Femur (tissue), 1 donor: ENCODE data around the gene SEMA3E.
A peak's percentile ranks its signal among the peaks of the same experiment; 100 is the strongest.
"Not testable (repeated sequence)": the region's sequence is repeated elsewhere in the genome, so short reads cannot be mapped to it uniquely, and the experiment has no call there.

Experiments
- DNase-seq: peaks from one replicate; pipeline ENCODE4 v3.0.0-alpha.2; 2017

Gene SEMA3E

DNA sequence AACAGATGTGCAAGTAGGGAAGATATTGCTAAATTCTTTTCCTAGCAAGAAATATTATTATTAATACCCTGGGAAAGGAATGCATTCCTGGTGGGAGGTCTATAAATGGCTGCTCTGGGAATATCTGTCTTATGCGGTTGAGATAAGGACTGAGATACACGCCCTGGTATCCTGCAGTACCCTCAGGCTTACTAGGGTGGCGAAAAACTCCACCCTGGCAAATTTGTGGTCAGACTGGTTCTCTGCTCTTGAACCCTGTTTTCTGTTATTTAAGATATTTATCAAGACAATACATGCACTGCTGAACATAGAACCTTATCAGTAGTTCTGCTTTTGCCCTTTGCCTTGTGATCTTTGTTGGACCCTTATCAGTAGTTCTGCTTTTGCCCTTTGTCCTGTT is 96.4 kb downstream of the SEMA3E start:
- not testable (repeated sequence) for DNase-seq

DNA sequence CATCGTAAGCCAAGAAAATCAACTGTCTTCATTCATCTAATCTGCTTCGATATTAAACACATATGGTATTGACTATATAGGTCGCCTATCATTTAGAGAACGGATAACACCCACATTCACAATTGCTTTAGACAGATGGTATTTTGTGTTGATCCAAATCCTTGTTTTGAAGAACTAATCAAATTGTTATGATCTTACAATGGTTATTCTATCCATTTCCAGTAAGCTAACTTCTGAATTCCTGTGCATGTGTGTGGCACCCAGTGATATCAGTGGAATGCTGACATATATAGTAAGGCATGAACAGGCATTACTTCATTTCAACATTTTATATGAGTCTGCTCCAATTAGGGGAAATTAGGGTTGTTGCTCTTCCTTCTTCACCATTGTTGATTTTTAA is 98.8 kb downstream of the SEMA3E start:
- DNase-seq, result no peak

DNA sequence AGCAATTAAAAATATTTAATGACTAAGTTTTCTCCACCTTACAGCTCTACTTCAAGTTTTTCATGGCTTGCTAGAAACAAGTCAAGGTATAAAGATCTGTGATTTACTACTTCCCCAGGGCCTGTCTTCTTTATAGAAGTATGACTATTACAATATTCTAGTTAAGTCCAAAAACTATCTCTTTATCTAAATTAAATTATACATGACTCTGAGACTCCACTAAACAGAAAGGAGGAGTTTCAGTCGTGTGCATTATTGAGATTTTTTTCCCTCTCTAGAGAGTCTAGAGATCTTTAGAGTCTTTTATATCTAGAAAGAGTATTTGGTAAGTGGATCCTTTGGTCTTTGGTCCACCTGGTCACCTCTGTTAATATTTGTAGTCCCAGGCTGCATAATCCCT is 100.7 kb downstream of the SEMA3E start:
- no peak for DNase-seq

DNA sequence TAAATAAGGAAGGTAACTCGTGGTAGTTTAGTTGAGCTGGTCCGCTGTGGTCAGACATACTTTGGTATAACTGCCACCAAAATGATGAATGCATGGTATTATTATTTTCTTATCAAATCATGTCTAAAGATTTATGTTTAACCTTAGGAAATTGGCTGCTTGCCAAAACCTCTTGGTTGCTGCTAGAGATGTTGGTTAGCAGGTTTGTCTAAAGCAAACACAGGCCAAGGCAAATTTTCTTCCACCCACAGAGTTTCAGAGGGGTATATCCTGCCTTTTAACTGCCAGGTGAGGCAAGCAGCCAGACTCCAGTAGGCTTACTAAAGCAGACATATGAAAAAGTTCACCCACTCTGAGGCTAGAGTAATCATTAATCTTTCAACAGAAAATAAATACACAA is 101.4 kb downstream of the SEMA3E start:
- peak; percentile 28 for DNase-seq

DNA sequence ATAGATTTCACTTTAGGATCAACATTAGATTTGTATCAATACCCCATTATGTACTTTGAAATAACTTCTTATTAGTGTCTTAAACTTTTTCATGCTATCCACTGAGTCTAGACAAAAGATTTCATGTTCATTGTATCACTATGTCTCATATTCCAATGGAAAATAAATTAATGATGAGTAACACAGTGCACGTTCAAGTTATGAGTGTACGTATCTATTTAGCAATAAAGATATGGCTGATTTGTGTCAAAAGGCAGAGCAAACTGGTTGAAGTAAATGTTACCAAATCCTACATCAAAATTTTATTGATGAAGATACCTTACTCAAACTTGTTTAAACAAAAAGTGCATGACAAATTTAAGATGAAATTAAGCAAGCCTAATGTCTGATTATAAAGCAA is 102.4 kb downstream of the SEMA3E start:
- DNase-seq, result no peak

DNA sequence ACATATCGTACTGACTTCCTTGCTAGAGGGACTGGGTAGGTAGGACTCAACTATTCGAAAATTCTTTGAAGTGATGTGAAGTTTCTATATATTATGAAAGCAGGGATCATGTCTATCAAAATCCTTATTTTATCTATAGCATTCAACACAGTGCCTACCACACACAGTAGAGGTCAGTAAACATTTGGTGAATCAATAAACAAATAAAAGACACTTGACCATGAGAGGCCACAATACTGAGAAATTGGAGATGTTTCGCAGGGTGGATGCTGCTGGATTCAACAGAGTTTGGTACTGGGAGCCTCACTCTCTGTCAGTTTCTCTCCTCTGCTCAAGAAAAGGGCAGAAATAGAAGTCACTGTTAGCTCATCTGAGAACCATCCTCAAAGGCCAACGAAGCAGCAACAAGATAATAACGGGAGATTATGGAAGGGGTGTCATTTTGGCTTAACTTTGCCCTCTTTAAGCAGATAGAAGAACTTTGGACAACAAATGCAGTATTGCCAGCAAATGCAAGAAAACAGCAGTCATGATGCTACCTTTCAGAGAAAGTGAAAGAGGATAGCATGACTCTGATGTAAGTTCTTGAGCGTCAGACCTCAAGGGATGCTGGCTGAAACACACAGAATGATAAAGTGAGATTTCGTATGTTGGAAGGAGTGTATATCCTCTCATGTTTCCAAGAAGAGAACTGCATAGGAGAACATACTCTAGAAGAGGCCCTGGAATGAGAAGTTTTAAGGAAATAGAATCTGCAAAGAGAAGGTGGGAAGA is 107.6 kb downstream of the SEMA3E start:
- DNase-seq, result no peak

DNA sequence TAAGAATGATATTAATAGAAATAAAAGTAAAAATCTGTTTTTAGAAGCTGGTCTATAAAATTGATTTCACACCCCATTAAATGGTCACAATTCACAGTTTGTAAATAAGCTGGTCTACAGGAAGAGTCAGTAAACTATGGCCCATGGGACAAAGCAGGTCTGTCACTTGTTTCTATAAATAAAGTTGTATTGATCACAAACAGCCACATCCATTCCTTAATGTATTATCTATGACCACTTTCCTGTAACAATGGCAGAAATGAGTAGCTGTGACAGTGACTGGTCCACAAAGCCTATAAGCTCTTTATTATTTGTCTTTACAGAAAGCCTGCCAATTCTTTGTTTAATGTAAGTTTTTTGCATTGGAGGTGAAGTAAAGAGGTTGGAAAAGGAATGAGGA is 114.5 kb downstream of the SEMA3E start:
- DNase-seq, result no peak

DNA sequence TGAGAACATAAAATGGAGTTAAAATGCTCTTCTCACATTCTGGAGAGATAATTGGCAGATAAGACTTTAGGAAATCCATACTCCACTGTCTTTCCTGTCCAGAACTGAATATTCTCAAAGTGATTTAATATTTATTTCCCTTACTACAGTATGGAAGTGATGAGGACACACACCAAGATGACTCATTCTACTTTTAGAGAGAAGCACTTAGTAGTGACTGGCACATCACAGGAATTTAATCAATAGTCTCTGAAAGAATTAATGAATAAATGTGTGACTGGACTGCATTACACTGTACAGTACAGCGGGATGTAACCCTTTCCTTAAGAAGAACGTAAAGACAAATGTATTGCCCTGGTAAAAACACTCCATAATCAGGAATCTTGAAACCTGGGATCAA is 116.7 kb downstream of the SEMA3E start:
- no peak for DNase-seq

DNA sequence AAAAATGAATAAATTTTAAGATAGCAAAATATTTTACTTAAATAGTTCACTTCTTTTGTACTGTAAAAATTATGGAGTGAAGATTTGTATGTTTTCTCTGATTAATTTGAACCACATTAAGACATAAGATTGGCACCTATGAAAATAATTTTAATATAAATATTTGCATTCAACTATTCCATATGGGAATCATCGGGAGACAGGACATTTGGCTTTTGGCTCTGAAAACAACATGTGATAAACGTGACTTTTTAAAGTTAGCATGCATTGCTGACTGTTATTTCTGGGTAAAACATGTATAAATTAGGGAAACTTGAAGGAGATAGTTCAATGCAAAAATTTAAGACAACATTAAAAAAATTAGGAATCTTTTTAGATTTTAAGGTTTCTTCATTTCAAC is 117.2 kb downstream of the SEMA3E start:
- no peak for DNase-seq

DNA sequence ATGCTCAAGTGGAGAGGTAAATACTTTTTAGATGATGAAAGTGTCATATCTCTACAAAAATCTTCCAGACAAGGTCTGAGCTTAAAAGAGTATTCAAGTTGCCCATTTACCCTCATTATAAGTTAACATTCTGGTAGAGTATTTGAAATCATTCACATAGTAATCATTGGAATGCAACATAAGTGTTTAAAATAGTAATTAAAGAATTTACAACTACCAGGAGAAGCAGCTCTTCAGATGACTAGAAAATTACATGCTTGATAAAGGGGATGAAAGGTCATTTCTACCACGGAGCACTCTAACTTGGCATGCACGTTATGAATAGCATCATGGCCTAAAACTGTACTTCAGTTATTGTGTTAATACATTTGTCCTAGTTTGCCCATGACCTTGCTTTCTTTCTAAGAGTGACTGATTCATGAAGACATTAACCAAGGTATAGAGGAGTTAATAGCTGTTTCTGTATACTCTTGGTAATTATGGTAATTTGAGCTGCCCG is 120.0 kb downstream of the SEMA3E start:
- no peak for DNase-seq

DNA sequence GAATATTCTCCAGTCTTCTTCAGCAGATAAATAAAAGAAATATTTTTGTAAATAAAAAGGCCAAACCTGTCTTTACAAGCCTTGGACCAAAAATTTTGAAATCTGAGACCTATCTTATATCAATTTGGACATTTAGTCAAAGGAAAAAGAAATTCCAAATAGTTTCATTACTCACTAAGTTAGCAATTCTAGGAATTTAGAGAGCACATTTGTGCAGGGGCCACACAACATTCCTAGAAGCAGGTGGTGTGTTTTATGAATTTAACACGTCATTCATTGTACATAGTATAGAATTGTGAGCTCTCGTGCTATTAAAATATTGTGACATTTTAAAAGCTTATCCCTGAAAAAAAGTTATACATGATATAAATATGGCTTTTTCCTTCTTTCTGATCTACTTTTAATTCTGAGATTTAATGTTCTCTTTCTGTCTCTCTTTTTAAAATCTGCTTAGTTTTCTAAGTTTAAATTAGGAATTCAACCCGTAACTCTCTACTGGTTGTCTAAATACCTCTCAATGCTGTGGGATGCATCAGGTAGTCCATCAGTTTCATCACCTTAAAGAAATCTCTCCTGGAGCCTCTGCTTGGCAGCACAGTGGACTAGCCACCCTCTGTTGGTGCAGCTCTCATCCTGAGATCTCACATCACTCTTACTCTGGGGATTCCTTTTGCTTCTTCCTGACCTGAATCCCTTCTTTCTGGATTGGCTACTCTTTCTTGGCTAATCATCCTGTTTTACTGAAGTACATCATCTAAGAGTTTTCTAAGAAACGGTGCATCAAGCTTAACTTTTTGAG is 124.5 kb downstream of the SEMA3E start:
- DNase-seq, result no peak

DNA sequence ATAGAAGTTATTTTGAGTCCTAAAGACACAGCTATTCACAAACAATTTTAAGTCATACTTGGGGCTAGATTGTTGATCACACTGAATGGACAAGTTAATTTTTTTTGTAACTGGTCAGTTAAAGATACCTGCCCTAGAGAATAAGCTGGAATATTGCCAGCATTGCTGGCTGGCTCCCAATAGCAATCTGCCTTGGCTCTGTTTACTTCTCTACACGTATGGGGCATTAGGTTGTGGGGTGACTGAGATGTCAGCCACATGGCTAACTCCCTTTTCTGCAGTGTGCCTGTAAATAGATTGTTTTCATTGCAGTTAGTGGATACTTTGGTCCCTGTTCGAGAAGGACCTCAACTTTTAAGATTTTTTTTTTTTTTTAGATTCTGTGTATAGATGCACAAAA is 128.2 kb downstream of the SEMA3E start:
- no peak for DNase-seq

DNA sequence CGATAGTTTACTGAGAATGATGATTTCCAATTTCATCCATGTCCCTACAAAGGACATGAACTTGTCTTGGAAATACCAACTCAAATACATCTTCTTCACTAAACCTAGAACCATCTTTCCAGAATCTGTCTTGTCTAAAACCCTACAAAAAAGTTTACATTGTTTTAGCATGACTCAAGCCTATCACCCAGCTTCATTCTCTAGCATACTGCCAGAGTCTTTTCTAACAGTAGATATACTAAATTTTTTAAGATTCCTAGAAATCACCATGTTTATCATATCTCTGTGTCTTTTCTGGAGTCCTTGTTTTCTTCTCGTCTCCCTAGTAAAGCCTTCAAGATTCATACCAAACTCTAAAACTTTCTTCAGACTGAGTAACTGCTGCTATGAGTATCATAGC is 129.7 kb downstream of the SEMA3E start:
- no peak for DNase-seq

DNA sequence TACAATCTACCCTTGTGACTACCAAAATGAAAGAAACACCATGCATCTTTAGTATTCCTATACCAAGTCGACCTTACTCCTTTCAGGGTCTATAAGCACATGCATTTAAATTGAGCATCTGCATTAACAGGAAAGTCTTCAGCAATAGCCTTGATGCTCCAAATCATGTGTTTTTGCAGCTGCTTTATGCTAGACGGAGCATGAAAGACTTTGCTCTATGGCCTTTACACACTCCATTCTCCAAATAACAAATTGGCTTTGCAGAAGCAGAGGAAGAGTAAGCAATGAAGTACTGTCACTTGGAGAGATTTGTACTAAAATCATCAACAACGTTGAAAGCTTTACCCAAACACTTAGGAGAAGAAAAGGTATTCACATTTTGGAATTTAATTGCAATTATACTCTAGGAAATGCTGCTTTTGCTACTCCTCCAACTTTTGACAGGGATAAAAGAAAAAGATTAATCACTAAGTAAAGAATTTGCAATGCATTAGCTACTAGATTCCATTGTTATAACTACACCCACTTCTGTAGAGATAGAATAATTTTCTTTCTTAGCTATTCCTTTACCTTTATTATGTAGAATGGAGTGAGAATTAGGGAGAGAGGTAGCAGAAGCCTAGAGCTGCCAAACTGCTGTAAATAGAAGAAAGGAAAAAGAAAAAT is 131.8 kb downstream of the SEMA3E start:
- no peak for DNase-seq

DNA sequence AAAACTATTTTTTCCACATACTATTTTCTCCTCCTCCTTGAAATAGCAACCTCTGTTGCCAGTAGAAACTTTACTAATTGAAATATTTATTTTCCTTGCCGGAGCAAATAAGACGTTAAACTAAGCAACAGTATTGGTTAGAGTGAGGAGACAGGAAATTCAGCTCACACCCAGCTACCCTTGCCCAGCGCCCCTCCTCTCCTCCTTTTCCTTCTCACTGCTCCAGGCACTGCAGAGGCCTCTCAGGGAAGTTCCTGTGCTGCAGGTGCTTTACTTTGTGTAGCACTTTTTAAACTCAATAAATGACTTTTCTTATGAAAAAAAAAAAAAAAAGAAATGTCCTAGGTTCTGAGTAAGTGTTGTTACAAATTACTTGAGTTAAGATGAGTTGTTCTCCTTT is 134.0 kb downstream of the SEMA3E start:
- DNase-seq, result no peak

DNA sequence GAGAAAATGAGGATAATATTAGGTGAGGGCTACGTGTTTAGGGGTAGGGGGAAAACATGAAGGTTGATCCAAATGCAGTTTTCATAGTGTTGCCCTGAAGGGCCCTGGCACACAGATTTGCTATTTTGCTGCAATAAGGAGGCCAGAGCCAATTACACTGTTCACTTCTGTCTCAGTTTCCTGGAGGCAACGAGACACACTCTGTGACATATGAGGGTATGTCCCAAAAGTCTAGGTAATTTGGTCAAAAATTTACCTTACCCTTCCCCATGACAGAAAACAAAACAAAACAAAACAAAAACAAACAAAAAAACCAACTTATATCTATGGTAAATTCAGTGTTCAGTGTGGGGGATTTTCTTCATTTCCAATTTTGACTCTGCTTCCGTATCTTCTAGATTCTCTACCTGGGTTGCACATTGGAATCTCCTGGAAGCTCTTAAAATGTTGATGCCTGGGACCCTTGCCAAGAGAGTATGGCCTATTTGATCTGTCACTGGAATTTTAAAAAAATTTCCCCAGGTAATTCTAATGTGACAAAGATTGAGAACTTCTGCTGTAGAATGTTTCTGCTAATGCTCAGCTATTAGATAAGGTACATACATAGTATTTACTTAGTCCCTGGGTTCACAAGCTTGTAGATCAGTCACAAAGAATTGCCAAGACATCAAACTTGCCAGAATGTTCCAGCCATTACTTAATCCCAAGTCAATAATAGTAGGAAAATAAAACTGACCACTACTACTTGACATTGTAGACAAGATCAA is 139.5 kb downstream of the SEMA3E start:
- no peak for DNase-seq

DNA sequence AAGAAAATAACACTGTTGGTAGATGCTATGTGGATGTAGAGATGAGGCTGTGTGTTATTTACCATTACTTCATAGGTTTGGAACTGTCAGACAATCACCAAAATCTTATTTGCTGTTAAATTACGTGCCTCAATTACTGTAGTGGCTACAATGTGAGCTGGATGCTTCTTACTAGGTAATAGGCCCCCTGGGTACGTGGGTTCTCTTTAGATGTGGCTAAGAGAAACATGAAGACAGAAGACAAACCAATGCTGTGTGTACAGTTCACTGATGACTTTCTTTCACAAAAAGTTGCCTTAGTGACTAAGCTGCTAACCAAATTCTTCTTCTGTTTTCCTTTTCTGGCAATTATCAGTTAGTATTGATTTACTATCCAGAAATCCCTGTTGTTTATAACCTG is 144.6 kb downstream of the SEMA3E start:
- no peak for DNase-seq

DNA sequence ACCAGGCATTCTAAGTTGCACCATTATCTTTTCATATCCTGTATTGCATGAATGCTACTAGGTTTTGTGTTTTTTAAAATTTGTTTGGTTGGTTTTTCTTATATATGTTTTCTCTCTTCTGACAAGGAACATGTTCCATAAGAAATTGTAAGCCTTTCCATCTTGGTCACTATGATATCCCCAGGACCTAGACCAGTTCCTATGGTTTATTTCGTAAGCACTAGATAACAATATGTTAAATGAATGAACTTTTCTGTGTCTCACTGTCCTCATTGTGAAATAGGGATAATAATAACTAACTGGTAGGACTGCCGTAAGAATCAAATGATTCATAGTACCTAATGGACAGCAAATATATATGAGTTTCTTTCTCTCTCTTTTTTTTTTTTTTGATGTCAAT is 146.3 kb downstream of the SEMA3E start:
- DNase-seq, result no peak

DNA sequence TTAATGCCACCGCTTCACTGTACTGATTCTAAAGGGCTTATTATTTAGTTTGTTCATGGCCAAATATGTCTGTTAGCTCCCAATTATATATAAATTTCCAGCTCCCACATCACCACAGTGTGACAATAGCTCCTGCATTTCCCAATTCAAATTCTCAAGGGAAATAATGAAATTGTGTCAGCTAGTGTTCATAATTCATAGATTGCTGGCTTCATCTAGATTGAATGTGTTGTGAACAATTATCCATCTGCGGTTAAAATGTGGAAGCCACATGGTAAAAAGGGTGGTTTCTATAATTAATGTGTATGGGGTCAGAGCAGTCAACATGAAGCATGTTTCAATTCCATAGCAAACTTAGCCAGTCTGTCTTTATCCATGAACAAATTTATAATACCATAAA is 154.3 kb downstream of the SEMA3E start:
- DNase-seq, result no peak

DNA sequence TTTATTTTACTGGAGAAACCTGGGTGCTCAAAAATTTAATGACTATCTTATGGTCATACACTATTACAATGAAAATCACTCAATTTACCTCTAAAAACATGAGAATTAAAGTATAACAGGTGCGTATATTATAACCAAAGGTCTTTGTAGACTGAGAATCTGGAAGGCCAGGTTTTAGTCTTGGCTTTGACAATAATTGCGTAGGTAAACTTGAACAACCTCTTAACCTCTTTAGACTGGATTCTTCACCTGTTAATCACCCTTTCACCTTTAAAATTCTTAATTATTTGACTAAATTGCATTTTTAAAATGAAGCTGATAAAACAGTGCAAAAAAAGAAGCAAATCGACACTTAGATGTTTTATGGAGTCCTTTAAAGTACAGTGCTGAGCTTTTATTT is 156.1 kb downstream of the SEMA3E start:
- no peak for DNase-seq

DNA sequence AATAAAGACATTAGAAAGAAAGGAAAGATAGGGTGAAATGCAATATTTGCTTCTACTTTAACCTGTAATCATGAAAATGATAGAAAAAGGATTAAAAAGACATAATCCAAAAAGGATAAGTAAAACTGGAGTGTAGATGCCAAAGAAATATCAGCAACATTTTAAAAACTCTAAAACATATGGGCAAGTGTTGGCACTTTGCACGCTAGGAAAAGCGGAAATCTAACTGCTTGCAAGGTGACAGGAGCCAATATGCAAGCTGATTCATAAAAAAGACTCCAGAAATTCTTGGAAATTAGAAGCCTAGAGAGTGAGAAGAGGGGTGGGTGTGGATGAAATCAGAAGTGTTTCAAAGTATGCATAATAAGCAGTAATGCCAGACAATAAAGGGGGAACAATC is 161.1 kb downstream of the SEMA3E start:
- no peak for DNase-seq

DNA sequence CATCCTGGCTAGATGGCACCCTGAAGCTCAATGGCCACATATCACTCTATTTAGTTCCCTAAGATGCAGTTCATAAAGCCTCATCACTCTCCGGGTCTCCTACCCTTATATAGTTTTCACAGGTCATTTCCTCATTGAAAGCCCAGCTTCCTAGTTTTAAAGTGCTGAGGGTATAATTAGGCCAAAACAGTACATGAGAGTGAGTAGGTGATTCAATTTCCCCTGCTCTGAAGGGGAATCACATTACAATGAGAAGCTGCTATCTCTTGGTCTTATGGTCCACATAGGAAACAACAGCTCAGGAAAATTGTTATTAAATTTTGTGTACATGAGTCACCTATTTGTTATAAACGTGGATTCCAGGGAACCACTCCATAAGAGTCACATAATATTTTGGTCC is 162.0 kb downstream of the SEMA3E start:
- no peak for DNase-seq

DNA sequence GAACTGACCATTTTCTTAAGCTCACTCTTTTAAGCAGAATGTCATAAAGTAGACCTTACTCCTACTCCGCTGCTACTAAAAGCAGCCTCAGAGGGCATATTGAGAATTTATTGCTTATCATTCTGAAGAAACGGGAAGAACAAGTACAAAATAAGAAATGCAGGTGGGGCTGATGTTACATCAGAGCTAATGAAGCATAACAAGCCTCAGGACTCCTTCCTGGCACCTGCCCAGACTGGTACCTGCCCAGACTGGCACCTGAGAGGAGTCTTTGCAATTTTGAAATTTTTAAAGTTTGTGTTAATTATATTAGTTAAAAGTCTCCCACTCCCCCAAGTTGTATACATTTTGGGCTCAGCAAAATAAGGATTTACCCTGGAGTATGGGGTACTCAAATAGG is 162.4 kb downstream of the SEMA3E start:
- no peak for DNase-seq
